ENCODE measurements around the gene LSAMP.

The LSAMP gene

DNA sequence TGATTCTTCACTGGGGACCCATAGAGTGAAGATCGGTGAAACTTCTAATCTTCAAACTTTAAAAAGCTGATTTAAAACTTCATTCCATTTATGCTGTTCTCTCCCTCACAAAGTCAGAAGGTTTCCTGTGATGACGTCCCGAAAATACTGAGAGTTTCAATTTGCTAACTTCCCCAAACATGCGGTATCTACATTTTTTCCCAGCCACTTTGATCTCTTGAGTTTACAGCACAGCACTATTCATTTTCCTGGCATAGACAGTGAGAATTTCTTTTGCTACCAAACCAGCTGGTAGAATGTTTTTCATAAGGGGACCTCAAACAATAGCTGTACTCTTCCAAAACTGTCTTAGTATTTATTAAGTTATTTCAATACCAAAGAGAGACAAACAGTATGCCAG, 156.8 kb downstream of the LSAMP start:
- no peak for DNase-seq (ENCODE audit: low read depth in 2 of 2)

DNA sequence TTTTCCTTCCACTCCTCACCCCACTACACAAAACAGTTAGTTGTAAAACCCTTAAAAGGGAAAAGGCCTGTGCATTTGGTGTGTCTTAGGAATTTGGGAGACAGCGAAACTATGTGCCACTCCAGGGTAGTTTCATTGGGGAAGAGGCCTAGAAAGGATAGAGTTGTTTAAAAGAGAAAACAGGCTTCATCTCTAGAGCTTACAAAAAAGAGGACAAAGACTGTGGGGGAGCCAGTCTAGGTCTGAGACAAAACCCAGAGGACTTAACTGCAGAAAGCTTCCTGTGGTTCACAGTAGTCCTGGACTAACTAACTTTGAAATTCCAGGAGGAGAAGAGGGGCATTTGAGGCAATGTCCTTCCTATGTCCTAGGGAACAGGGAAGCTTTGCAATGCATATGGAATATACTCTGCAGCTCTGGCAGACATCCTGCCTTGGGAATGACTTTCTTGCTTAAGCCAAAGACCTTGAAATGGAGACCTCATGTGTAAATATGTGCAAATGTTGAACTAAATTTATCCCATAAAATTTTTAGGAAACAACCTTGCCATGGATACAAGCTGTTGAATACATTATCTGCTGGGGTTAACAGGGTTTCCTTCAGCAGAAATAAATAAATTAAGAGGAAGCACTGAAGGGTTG, 159.4 kb downstream of the LSAMP start:
- DNase-seq (ENCODE audit: low read depth in 2 of 2), result no peak

DNA sequence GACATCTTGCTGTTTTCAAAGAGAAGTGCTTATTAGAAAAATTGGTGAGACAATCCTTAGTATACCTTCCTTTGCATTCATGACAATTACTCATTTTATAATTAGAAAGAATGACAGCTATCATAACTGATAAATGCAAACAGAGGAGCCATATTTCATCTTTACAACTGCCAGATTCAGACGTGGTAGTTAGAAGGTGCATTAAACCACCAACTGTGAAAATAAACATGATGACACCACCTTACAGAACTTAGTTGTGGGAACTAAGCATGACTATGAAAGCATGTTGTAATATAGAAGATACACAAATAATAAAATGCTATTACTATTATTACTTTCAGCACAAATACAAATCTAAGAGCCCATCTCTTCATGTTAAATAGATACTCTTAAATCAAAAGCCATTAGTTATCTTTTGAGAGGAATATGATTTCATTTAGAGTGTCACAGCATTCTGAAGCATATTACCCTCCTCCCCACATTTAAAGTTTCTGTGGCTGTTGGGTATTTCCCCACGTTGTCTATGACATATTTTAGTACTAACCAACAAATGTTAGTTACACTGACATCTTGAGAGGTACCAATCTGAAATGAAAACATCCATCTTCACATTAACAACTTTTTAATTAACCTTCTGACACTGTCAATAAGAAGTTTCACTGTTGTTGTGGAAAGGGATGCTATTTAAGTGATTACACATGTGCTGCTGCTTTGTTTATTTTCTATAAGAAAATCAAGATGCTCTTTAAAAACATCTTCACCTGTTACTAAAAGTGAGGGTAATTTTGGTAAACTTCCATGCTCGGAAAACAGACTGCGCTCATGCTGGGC, 163.8 kb downstream of the LSAMP start:
- no peak for DNase-seq (ENCODE audit: low read depth in 2 of 2)

DNA sequence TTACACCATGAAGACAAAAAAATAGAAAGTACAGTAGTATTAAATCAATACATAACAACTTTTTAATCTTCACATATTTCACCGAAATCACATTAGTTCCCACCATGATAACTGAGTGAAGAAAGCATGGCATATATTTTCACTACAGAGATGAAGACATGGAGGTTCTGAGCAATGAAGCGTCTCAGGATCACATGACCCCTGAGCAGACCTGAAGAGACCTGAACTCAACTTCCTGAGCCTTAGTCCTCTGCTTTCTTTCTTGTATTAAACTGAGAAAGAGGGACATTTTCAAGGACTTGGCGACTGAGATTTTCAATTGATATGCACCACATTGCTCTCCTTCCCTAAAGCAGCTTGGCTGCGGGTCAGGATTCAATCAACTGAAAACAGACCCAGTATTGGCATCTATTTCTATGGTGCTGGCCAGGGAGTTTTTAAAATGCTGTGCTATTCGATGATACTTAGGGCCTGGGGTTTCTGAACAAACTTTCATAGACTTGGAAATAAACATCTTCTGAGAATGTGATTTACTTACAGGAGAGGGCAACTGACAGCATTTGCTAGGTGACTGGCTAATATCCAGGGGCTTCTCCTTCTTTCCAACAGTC, 165.1 kb downstream of the LSAMP start:
- no peak for DNase-seq (ENCODE audit: low read depth in 2 of 2)

DNA sequence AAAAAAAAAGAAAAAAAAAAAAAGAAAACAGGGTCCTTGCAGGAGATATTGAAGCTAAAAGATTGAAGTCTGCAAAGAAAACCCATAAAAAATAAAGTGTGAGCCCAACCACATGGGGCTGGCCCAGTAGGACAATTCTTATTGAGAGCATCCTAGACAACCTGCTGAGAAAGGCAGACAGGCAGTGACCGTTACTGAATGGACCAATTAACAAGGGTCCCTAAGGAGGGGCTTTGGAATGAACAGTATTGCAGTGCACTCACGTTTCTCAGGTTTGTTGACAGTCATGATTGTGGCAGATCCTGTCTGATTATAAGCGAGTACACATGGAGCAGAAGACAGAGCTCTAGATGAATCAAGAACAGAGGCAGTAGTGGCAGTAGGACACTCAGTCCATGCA, 168.6 kb downstream of the LSAMP start:
- no peak for DNase-seq (ENCODE audit: low read depth in 2 of 2)

DNA sequence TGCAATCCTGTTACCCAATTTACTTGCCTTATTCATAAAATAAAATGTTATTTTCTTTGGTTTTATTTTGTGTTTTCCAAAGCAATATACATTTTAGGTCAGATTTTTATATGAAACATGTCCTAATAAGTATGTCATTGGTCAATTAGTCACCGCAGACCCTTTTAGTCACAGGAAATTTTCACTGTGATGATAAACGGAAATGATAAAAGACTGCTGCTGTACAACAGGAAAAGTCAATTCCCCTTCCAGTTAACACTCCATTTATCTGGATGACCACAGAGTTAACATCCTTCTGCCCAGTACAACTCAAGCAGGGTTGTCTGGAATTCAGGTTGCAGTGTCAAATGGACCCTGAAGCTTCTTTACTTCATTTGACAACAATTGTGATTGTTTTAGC, 175.2 kb downstream of the LSAMP start:
- no peak for DNase-seq (ENCODE audit: low read depth in 2 of 2)

DNA sequence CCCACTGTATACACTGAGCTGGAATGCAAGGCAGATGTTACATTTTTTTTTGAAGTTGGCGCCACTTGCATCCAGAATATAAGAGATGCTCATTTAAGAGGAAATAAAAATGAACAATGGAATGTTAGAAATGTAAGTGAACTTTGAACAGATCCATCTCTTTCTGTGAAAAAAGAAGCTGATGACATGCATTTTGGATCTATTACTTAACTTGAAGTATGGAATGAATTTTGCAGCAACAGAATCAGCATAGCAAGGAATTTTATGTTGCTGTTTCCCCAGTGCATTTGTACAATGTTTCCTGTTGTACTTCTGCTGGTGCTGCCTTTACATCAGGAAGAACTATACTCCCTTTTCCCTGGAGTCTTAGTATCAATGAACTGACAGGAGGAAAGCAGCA, 178.2 kb downstream of the LSAMP start:
- DNase-seq (ENCODE audit: low read depth in 2 of 2), result no peak

DNA sequence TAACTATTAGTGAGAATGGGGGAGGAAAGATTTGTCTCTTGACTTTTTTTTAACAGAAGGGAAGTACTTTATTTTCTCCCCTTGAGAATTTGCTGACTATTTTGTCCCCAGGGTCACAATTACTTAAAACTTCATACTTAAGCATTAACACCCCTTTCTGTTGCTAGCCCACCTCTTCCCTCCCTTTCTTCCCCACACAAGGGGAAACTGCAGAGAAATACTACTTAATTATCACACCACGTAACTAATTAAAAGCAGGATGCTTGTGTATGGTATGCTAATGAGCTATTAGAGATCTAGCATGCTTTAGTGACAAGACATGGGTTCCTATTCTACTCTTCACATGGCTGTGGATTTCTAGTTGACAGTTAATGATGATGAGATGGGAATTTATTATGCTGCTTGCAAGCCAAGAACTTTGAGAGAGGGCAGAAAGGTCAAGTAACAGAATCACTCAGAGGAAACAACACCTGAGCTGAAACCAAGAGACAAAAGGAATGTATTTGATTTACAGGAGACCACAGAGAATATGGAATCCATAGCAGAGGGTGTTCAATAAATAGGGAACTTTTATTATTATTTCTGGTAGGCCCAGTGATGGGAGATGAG, 179.2 kb downstream of the LSAMP start:
- DNase-seq (ENCODE audit: low read depth in 2 of 2), result no peak

DNA sequence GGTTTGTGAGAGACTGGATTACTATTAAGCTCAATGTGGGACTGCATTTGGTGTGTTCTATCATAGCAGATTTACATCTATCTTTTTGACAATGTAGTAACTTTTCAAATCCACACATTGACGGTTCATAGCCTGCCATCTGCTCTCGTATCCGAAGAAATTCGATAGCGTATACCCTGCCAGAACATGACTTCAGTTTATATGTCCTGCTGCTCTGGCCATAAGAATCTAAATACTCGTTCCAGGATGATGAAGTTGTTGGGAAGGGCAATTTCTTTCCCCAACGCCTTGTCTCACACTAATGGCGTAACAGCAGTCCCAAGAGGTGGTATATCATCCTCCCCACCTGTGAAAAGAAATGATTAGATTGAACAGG, 180.0 kb downstream of the LSAMP start:
- DNase-seq (ENCODE audit: low read depth in 2 of 2), result no peak

DNA sequence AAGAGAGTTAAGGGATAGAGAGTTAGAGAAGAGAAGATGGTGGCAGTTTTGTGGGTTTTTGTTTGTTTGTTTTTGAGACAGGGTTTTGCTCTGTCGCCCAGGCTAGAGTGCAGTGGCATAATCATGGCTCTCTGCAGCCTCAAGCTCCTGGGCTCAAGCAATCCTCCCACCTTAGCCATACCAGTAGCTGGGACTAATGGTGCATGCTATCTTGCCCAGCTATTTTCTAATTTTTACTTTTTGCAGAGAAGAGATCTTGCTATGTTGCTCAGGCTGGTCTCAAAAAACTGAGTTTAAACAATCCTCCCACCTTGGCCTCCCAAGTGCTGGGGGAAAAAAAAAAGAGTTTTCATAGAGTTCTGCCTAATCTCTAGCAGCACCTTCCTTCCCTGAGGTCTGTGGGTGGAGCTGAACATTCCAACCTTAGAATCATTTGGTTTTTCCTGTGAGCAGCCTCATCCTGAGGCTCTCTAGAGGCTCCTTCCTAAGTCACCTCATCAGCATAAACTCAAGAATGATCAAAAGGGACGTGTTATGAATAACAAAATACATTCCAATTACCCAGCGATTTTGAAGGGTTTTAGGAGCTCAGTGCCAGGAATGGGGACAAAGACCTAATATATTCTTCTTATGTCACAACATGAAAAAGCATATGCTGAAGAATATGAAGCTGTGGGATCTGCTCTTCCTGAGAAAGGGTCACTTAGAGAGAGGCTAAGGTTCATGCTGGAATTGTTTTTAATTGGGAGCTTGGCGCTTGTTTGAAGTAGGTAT, 180.6 kb downstream of the LSAMP start:
- no peak for DNase-seq (ENCODE audit: low read depth in 2 of 2)

DNA sequence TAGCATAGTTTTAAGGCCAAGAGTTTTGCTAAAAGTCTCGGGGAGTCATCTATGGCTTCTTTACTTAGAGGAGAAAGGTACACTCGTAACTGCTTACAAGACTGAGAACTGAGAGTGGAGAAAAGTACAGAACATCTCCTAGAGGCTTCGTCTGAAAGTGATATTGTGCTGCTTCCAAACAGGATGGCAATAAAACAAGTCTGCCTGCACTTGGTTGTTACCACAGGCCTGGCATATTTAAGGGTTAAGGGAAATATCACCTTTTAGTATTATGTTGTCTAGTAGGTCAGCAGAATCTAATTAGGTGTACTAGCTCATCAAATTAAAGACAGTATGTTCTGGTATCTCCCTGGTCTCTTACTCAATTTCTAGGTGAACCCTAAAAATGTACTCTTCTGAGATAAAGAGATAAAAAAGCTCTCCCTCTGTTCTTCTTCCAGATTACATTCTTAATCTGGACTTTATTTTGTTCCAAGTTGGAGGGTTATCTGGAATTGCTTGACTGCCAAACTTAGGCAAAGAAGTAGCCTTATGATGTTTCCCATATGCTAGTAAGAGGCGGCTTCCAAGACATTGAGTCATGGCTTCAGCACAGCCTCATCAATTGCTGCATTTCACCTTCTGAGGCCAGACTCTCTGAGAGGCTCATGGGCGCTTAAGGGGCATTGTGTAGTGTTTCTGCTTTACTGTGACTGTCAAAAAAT, 181.3 kb downstream of the LSAMP start:
- no peak for DNase-seq (ENCODE audit: low read depth in 2 of 2)

DNA sequence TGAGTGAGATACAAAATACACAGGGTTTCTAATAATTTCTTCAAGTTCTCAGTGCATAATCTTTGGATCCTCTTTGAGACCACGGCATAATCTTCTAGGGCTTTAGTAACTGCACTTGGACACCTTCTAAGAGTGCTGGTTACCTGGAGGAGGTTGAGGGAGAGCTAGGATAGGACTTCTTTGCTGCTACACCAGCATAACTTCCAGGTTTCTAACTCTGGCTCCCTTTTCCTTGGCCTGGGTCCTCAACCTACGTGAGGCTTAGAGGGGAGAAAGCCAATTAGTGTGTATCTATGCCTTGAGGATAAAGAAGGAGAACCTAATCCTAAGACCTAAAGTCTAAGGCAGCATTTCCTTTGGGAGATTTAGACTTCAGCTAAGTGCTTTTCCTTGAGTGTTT, 184.8 kb downstream of the LSAMP start:
- DNase-seq (ENCODE audit: low read depth in 2 of 2), result no peak

DNA sequence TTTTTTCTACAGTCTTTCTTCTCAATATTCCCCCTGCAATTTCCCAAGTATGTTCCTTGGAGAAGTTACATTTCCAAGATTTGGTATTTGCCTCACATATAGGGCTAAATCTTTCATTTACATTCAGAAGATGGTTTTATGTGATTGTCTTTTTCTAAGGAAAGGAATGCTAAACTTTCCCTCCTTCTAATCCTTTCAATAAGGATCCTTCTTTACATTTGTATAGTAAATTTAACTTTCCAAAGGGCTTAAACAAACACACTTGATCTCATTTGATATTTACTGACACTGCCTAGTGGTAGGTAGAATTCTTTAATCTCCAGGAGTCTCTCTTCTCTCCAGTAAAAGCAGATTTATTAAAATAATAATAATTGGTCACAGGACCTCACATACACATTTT, 185.3 kb downstream of the LSAMP start:
- no peak for DNase-seq (ENCODE audit: low read depth in 2 of 2)

DNA sequence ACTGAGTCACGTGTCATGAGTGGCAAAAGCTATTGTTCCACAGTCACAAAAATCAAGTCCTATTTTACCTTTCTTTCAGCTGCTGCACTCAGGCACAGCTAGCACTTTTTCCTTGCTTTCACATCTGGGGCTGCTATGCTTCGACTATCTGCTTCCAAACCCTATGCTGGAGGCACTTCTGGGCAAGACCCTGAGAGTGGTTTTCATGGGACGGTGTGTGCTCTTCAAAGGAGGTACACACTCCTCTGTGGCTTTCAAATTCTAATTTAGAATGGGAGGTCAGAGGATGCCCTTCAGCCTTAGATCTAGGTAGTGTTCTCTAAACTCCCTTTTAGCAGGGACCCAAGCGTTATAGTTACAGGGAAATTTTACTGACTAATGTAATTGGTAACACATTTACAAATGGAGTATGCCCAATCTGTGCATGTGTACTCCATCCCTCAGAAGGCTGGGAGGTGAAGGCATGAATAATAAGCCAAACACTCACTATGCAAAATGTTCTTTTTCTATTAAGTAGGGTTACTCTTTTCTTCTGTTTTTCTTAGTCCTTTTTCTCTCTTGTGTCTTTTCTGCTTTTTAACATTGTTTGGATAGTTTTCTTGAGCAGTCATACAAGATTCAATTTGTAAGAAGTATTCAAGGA, 188.3 kb downstream of the LSAMP start:
- no peak for DNase-seq (ENCODE audit: low read depth in 2 of 2)

DNA sequence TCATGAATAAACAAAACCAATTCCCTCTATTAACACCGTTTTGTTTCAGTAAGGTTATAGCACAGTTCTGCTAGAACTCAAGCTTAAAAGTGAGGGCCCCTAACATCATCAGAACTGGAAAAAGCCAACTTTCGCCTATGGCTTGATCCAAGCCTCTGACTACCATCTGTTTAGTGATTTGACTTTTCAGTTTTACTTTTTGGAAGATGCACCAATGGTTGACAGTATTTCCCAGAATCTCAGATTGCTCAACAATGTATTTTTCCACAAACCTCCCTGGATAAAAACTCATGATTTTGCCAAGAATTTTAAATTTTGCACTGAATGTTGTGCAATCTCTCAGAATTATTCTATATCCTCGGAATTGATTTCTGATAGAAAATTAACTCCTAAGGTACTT, 190.7 kb downstream of the LSAMP start:
- DNase-seq (ENCODE audit: low read depth in 2 of 2), result no peak

DNA sequence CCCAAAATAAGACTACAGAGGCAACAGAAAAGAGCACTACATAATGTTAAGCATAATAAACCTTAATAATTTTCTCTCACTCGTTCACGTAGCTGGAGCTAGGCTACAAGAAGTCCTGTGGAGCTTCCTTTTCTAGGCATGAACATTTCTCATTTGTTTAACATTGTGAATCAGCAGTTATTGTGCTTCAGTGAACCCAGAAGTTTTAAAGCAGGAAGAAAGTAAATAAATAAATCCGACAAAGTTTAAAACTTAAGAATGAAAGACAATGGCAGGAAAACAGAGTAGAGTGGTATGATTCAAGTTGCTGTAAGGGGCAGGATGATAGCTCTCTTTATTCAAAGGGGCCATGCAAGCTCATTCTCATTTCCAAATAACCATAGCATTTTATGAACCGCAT, 191.8 kb downstream of the LSAMP start:
- DNase-seq (ENCODE audit: low read depth in 2 of 2), result no peak

DNA sequence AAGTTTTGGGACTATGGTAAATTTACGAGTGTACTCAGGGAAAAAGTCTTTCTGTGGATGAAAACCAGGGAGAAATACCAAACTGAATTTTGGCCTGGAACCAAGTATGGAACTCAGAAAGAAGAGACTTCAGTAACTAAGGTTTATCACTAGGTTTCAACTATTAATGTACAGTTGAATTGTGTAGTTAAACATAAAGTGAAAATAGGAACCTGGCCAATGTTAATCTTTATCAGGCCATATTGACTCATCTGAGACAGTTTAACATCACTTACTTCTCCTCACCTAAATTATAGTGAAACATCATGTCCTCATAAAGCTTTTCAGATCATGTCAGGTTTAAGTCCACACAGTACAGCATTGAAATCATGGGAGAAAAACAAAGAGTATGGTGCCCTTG, 197.7 kb downstream of the LSAMP start:
- DNase-seq (ENCODE audit: low read depth in 2 of 2), result no peak

DNA sequence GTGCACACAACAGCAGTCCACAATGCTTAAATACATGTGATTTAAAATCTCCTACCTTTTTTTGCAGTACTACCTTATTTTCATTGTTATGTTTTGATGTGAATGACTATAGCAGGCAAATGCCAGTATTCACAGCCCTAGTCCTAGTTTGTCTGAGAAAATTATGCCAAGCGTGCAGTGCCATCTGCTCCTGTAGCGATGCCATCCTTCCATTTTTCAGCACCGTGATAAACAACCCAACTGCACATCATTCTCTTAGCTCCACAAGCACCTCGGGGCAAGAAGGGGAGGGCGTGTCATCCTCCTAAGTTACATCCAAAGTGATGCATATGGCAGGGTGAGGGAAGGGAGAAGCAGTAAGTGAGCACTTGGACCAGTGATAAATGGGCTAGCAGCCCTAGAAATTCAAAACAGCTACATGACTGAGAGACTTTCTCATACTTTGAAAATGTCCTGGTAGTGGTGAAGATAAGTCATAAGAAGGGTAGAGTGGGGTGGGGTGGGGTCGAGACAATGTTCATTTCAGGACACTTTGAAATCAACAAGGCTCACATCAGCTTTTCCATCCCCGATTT, 198.8 kb downstream of the LSAMP start:
- no peak for DNase-seq (ENCODE audit: low read depth in 2 of 2)

DNA sequence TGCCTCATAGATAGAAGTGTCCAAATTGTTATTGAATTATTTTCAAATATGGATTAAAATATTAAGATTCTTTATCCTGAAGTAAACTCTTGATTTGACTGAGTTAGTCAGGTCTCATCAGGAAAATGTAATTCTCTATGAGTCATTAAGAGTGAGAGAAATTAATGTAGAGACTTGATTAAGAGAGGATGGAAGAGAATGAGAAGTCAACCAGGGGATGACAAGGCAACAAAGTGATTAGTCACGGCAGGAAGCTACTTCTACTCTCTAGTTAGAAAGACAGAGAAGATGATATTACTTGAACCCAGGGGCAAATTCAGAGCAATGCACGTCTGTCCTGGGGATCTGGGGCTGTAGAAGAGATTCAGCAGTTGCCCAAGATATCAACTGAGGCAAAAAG, 202.5 kb downstream of the LSAMP start:
- DNase-seq (ENCODE audit: low read depth in 2 of 2), result no peak

DNA sequence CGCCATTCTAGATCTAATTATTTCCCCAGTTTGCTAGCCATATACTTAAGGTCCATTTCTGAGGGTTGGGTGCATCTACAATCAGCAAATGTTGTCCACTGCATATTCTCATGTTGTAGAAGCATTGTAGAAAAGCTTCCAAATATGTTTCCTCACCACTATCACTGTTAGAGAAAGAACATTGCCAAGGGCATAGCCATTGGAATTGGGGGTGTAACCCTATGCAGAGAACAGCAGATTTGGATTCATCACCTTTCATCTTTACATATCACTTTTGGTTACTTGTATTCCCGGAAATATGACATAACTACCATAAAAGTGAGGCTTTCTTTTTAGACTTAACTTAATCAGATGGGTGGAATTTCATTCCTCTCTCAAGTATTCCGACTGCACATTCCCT, 203.6 kb downstream of the LSAMP start:
- no peak for DNase-seq (ENCODE audit: low read depth in 2 of 2)

DNA sequence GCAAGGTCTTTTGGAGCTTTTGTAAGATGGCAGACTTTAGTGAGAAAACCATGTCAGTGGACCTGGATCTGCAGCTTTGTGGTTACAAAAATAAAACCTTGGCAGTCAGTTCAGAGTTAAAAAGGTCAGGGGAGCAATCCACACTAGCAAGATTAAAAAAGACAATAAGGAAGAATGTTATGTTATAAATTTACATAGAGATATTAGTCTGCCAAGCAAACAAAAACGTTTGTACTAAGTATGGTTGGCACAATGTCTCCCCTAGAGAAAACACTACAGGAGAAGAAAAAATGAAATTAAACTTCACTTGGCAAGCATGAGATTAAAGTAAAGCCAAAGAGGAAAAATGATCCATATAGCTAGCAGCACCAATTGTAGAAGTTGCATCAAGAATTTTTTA, 205.0 kb downstream of the LSAMP start:
- DNase-seq (ENCODE audit: low read depth in 2 of 2), result no peak
